Stimulated activated CD8-positive, alpha-beta memory T cell treated with anti-CD3 and anti-CD28 coated beads, Interleukin-4, amount 100 ng/mL, for 4 hours (primary cell): ENCODE data around the gene PLA2G12A.
A peak's percentile ranks its signal among the peaks of the same experiment; 100 is the strongest.

Experiments
- DNase-seq, 2 donors: peaks; one replicate each; pipeline ENCODE4 v3.0.0-alpha.2; 2020; ENCODE audit warnings: low read depth in 2 of 2, low spot score in 1 of 2

Gene PLA2G12A

GRCh38 chr4:109729117-109729717 lies 653 bp downstream of the PLA2G12A start:
- DNase-seq: peak; percentile 9 to 13

- no peak for DNase-seq
Observed at GRCh38 chr4:109728385-109728784, 1.5 kb downstream of the PLA2G12A start.

- no peak for DNase-seq
Observed at GRCh38 chr4:109723110-109723509, 6.8 kb downstream of the PLA2G12A start.

GRCh38 chr4:109722357-109722756 lies 7.5 kb downstream of the PLA2G12A start:
- DNase-seq: no peak

GRCh38 chr4:109721033-109721432 lies 8.8 kb downstream of the PLA2G12A start:
- no peak for DNase-seq

DNA sequence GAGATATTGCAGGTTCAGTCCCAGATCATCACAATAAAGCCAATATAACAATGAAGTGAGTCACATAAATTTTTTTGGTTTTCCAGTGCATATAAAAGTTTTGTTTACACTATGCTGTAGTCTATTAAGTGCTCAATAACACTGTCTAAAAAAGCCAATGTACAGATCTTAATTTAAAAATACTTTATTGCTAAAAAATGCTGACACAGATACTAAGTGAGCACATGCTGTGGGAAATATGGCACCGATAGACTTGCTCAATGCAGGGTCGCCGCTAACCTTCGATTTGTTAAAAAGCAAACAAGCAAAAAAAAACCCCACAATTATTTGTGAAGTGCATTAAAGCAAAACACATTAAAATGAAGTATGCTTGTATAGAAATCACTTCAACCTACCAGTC lies 10.3 kb downstream of the PLA2G12A start:
- no peak for DNase-seq

DNA sequence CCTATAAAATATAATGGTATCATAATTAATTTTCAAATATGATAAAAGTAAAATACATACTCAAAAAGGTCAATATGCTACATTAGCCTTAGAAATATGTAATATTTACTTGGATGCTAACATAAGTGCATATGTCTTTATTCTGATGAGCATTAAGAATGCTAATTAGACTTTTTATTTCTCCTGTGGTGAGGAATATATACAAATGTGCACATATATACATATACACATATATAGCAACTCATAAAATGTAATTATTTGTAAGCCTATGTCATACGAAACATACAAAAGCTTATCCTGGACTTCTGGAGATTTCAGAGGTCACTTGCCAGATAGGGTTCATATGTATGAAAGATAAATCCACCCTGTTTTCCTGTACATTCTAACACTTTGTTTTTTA lies 11.1 kb downstream of the PLA2G12A start:
- DNase-seq: no peak

- no peak for DNase-seq
Observed at GRCh38 chr4:109713500-109713899, 16.4 kb downstream of the PLA2G12A start.

GRCh38 chr4:109708990-109709389 lies 20.9 kb downstream of the PLA2G12A start:
- no peak for DNase-seq

DNA sequence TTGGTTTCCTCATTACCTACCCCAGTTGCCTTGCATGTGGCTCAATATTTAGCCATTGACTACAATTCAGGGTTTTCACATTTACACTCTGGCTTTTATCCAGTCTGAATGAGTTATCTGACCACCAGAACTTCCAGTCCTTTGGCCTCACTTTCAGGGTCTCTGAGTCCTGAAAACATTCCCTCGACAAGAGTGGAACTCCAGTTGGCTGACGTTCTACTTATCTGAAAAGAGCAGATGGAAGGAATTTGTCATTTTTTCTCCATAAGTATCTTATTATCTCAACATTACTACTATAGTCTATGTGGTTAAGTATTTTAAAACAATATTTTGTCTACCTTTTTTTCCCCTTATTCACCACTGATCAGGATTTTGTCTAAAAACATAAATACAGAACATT lies 21.4 kb downstream of the PLA2G12A start:
- DNase-seq: no peak

- DNase-seq: no peak
Observed at GRCh38 chr4:109703664-109704361, 26.1 kb downstream of the PLA2G12A start.

GRCh38 chr4:109702950-109703663 lies 26.8 kb downstream of the PLA2G12A start, which contains the start of gene CASP6:
TSS of gene CASP6 (minus strand) at chr4:109703445. CDS start at chr4:109703395, 50 bp downstream.
- DNase-seq: peak; percentile 21 to 49

- DNase-seq: no peak
Observed at GRCh38 chr4:109701566-109702410, 28.1 kb downstream of the PLA2G12A start.

- DNase-seq: no peak
Observed at GRCh38 chr4:109699553-109700225, 30.2 kb downstream of the PLA2G12A start.

- DNase-seq: no peak
Observed at GRCh38 chr4:109698656-109699055, 31.2 kb downstream of the PLA2G12A start.

DNA sequence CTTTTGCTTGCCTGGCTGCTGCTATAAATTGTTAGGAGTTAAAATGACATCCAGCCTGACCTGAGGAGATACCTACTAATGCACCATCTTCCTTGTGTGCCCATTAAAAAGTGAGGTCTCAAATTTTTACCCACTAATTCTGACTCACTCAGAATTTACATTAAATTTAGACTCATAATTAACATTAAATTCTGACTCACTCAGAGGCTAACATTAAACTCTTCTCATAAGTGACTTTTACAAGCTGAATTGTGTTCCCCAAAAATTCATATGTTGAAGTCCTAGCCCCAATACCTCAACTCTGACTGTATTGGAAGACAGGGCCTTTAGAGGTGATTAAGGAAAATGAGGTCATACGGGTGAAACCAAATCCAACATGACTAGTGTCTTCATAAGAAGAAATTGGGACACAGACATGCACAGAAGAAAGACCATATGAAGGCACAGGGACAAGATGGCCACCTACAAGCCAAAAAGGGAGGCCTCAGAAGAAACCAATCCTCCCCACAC lies 38.4 kb downstream of the PLA2G12A start:
- DNase-seq: no peak

DNA sequence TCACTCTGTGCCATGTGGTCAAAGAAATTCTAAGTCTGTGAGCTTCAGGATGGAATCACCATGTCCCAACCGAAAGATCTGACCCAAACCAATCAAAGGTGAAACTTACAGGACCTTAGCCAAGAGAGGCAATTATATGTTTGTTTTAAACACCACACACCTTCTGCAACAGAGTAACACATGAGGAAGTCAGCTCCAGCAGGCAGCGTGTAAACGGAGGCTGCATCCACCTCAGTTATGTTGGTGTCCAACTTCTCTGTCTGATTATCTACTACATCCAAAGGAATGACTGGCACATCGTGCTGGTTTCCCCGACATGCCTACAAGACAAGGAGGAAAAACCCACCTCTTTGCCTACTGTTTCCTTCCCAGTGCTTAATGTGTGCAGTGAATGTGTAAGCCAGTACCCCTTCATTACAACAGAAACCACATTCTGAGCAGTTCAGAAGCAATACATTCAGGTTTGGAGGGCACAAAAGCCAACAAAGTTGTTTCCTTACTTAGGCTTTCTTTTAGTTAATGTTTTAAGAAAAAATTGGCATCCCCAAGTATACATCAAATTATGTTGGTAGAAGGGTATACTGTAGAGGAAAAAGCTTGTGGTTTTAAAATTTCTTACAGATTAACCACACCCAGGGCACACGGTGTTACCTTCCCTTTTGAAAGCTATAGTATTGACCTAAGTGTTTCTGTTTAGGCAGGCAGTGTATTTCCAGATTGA lies 39.0 kb downstream of the PLA2G12A start:
- DNase-seq: no peak

- no peak for DNase-seq
Observed at GRCh38 chr4:109684727-109685126, 45.1 kb downstream of the PLA2G12A start.

- DNase-seq: no peak
Observed at GRCh38 chr4:109683621-109684253, 46.1 kb downstream of the PLA2G12A start.
